ENCODE measurements around the gene MAP3K8.

MAP3K8 gene

GRCh38 chr10:30433730-30434272 lies at the start of gene MAP3K8:
Gene MAP3K8 (plus strand): TSS chr10:30434184. CDS start chr10:30438939, 4,755 bp downstream.
- peak; percentile 85 for DNase-seq (ENCODE audit: low read depth)
- H3K4me3 ChIP-seq (ENCODE audit: low read length), result peak within 1 kb of the TSS; percentile 86
- TF ChIP-seq CTCF (conservative IDR thresholded peaks at IDR 0.05; ENCODE audit: low read length), result no peak

- DNase-seq (ENCODE audit: low read depth), result peak; percentile 26
- peak; percentile 53 for TF ChIP-seq CTCF (conservative IDR thresholded peaks at IDR 0.05; ENCODE audit: low read length)
- no peak overlapping the region for H3K4me3 ChIP-seq (ENCODE audit: low read length)
Measured at GRCh38 chr10:30384701-30385201, 49.2 kb upstream of the MAP3K8 start.

GRCh38 chr10:30386801-30387588 lies 47.0 kb upstream of the MAP3K8 start:
- no peak overlapping the region for H3K4me3 ChIP-seq (ENCODE audit: low read length)
- peak; percentile 29 for DNase-seq (ENCODE audit: low read depth)
- no peak for TF ChIP-seq CTCF (conservative IDR thresholded peaks at IDR 0.05; ENCODE audit: low read length)

- H3K4me3 ChIP-seq (ENCODE audit: low read length), result no peak overlapping the region
- peak; percentile 75 for DNase-seq (ENCODE audit: low read depth)
- peak; percentile 43 for TF ChIP-seq CTCF (conservative IDR thresholded peaks at IDR 0.05; ENCODE audit: low read length)
Measured at GRCh38 chr10:30387646-30388243, 46.2 kb upstream of the MAP3K8 start.

GRCh38 chr10:30389543-30389942 lies 44.4 kb upstream of the MAP3K8 start:
- TF ChIP-seq CTCF (conservative IDR thresholded peaks at IDR 0.05; ENCODE audit: low read length), result no peak
- no peak overlapping the region for H3K4me3 ChIP-seq (ENCODE audit: low read length)

GRCh38 chr10:30390207-30390606 lies 43.8 kb upstream of the MAP3K8 start:
- no peak for TF ChIP-seq CTCF (conservative IDR thresholded peaks at IDR 0.05; ENCODE audit: low read length)
- H3K4me3 ChIP-seq (ENCODE audit: low read length), result no peak overlapping the region
- DNase-seq (ENCODE audit: low read depth), result no peak

More at GRCh38 chr10:30389543-30389942, 44.4 kb upstream of the MAP3K8 start:
- no peak for DNase-seq (ENCODE audit: low read depth)

All from AG10803 (cell line).